HEK293 (cell line): ENCODE data around the gene OR8A1.

Source experiments
- CTCF ChIA-PET: fragments of 350-600 bp; formaldehyde crosslinking; extraction: SDS; loops from one replicate; lab custom pipeline; 2021; ENCODE audit warnings: antibody characterized with exemption; lab: Yijun Ruan, JAX
- POLR2A ChIA-PET: fragments of 300-600 bp; formaldehyde crosslinking; extraction: SDS; loops from one replicate; lab custom pipeline; 2020; ENCODE audit warnings: antibody characterized with exemption, inconsistent platforms; lab: Yijun Ruan, JAX
- H3K27ac ChIP-seq: fragments of 200-500 bp; sonication (Bioruptor generic); 2 replicates; pipeline ENCODE4 v1.5.1; 2014; ENCODE audit warnings: low read depth, low read length, control low read depth, inconsistent platforms; ENCODE audit errors: extremely low read depth
- H3K36me3 ChIP-seq, 2 experiments: fragments of 200-500 bp in 1 of 2; sonication (Bioruptor generic) in 1 of 2; 1 replicate in 1 of 2; 2 replicates in 1 of 2; pipeline ENCODE4 v1.5.1; 2014 to 2017; ENCODE audit warnings: inconsistent platforms in 2 of 2, low read length in 2 of 2; ENCODE audit not compliant: control insufficient read depth in 2 of 2, insufficient read depth in 1 of 2
- H3K4me1 ChIP-seq: fragments of 200-500 bp; sonication (Bioruptor generic); 2 replicates; pipeline ENCODE4 v1.5.1; 2014; ENCODE audit warnings: mild to moderate bottlenecking, low read length, inconsistent platforms; ENCODE audit not compliant: control insufficient read depth, insufficient read depth
- H3K4me3 ChIP-seq: 2 replicates; pipeline ENCODE4 v1.5.1; 2011; ENCODE audit warnings: low read depth, mild to moderate bottlenecking, control low read depth, low read length, moderate library complexity
- H3K9me3 ChIP-seq: fragments of 200-500 bp; sonication (Bioruptor generic); 2 replicates; pipeline ENCODE4 v1.5.1; 2014; ENCODE audit warnings: low read depth, low read length, inconsistent platforms; ENCODE audit not compliant: control insufficient read depth, insufficient read depth
- ZNF140 ChIP-seq: fragments of 450-650 bp; formaldehyde crosslinking; IDR thresholded peaks from 2 replicates; pipeline ENCODE4 v1.5.1; 2016; ENCODE audit warnings: missing biosample characterization, missing genetic modification characterization
- ZNF211 ChIP-seq: fragments of 450-650 bp; formaldehyde crosslinking; IDR thresholded peaks from 2 replicates; pipeline ENCODE4 v1.5.1; 2016; ENCODE audit warnings: low read depth, missing biosample characterization, missing genetic modification characterization
- TF ChIP-seq, protein P1 (sequence below): fragments of 450-650 bp; formaldehyde crosslinking; IDR thresholded peaks from 2 replicates; pipeline ENCODE4 v1.5.1; 2016; ENCODE audit warnings: missing biosample characterization, missing genetic modification characterization

Gene OR8A1

GRCh38 chr11:124612567-124613246 lies 42.9 kb downstream of the OR8A1 start:
- TF ChIP-seq, protein P1, sequence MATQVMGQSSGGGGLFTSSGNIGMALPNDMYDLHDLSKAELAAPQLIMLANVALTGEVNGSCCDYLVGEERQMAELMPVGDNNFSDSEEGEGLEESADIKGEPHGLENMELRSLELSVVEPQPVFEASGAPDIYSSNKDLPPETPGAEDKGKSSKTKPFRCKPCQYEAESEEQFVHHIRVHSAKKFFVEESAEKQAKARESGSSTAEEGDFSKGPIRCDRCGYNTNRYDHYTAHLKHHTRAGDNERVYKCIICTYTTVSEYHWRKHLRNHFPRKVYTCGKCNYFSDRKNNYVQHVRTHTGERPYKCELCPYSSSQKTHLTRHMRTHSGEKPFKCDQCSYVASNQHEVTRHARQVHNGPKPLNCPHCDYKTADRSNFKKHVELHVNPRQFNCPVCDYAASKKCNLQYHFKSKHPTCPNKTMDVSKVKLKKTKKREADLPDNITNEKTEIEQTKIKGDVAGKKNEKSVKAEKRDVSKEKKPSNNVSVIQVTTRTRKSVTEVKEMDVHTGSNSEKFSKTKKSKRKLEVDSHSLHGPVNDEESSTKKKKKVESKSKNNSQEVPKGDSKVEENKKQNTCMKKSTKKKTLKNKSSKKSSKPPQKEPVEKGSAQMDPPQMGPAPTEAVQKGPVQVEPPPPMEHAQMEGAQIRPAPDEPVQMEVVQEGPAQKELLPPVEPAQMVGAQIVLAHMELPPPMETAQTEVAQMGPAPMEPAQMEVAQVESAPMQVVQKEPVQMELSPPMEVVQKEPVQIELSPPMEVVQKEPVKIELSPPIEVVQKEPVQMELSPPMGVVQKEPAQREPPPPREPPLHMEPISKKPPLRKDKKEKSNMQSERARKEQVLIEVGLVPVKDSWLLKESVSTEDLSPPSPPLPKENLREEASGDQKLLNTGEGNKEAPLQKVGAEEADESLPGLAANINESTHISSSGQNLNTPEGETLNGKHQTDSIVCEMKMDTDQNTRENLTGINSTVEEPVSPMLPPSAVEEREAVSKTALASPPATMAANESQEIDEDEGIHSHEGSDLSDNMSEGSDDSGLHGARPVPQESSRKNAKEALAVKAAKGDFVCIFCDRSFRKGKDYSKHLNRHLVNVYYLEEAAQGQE (tag by site-specific recombination), result 0 out of 2 replicates have a peak, but pooled peaks have one; percentile 57
- TF ChIP-seq ZNF211 (tag by site-specific recombination), result no peak
- TF ChIP-seq, all 188 proteins: peak for 1
- no peaks in the 10 kb centered on the region for H3K4me1 ChIP-seq
- no peaks in the 10 kb centered on the region for H3K36me3 ChIP-seq
- CTCF ChIA-PET, result interaction anchor here (0.6 to 0.9 kb wide), 2 partner anchors 150 to 151 kb away, joined by 3 read pairs; no protein-coding TSS in a partner anchor
- POLR2A ChIA-PET, result interaction anchor here (1.3 kb wide), 1 partner anchor 10 kb away, joined by 4 read pairs; the partner anchor contains the start of gene TBRG1
- H3K9me3 ChIP-seq, result no peaks in the 10 kb centered on the region
- H3K4me3 ChIP-seq, result no peak overlapping the region
- no peak overlapping the region for H3K27ac ChIP-seq

GRCh38 chr11:124618863-124619262 lies 49.1 kb downstream of the OR8A1 start:
- no peaks in the 10 kb centered on the region for H3K4me1 ChIP-seq
- ChIA-PET POLR2A (no interaction called here), CTCF (no interaction called here)

More at GRCh38 chr11:124618863-124619262, 49.1 kb downstream of the OR8A1 start:
- Histone ChIP-seq H3K9me3 (no peaks in the 10 kb centered on the region), H3K27ac (no peak overlapping the region), H3K4me3 (no peak overlapping the region), H3K36me3 (no peaks in the 10 kb centered on the region)
- TF ChIP-seq ZNF140, result no peak
